Left renal pelvis (tissue), 4 donors: ENCODE measurements around the gene RAI2. TPM values are rescaled to one million over a fixed set of nuclear protein-coding genes. Genes with fewer than 3 reads are reported as not detected.
"Not testable (repeated sequence)": the region's sequence is repeated elsewhere in the genome, so short reads cannot be mapped to it uniquely, and the experiment has no call there.

Experiments used
- DNase-seq, 4 donors: peaks; one replicate each; pipeline ENCODE4 v3.0.0-alpha.2; 2013; ENCODE audit warnings: low read depth in 4 of 4, low spot score in 3 of 4
- polyA plus RNA-seq, 4 donors: library from polyadenylated mRNA; unstranded; fragments of 120-200 nt; gene quantifications; one replicate each; pipeline ENCODE4 v1.2.1, GENCODE V29; 2013; ENCODE audit not compliant: insufficient read length in 4 of 4

RAI2 gene
- polyA plus RNA-seq, 4 donors: 8.4 to 17.6 (median 12.1) TPM

DNA sequence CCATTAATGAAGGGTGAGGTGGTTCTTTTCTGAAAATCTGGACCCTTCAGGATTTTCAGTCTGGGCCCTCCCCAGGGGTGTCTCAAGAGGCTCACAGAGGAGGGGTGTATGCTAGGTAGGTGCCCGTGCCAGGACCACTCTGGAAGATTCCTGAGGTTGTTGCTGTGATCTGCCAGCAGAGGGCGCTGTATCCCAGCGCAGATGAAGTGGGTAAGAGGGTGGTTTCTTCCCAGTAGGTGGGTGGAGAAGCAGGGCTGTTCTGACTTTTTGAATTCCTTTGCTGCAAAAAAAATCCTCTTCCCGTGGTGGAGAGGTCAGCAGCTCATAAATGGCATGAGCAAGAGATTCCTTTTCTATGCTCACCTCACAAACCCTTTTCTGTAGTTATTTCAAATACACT lies 72.7 kb downstream of the RAI2 start:
- peak in 1 of 4 donors; percentile 6 for DNase-seq

DNA sequence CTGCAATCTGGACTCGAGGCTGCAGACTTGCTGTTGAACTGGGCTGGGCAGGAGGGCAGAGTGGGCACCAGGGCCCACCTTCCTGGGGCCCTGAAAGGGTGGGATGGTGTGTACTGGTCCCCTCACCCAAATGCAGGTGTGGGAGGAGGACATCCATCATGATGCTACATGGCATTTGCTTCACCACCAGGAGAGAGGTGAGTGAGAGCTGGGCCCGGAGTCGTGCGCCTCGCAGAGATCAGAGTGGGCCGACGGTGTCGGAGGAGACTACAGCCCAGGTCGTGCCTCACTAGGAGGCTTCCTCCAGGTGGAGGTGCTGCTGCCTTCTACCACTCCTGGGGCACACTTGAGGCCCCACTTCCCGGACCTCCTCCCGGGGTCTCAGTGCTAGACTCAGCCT lies 73.5 kb downstream of the RAI2 start:
- no peak for DNase-seq

DNA sequence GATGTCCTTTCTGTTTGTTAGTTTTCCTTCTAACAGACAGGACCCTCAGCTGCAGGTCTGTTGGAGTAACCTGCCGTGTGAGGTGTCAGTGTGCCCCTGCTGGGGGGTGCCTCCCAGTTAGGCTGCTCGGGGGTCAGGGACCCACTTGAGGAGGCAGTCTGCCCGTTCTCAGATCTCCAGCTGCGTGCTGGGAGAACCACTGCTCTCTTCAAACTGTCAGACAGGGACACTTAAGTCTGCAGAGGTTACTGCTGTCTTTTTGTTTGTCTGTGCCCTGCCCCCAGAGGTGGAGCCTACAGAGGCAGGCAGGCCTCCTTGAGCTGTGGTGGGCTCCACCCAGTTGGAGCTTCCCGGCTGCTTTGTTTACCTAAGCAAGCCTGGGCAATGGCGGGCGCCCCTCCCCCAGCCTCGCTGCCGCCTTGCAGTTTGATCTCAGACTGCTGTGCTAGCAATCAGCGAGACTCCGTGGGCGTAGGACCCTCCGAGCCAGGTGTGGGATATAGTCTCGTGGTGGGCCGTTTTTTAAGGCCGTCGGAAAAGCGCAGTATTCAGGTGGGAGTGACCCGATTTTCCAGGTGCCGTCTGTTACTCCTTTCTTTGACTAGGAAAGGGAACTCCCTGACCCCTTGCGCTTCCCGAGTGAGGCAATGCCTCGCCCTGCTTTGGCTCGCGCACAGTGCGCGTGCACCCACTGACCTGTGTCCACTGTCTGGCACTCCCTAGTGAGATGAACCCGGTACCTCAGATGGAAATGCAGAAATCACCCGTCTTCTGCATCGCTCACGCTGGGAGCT lies 74.3 kb downstream of the RAI2 start:
- DNase-seq: not testable (repeated sequence)

- DNase-seq: no peak
Observed at GRCh38 chrX:17779434-17779833, 81.7 kb downstream of the RAI2 start.

GRCh38 chrX:17778997-17779396 lies 82.1 kb downstream of the RAI2 start:
- no peak for DNase-seq

GRCh38 chrX:17774053-17774452 lies 87.0 kb downstream of the RAI2 start:
- DNase-seq: no peak

GRCh38 chrX:17773221-17773876 lies 87.7 kb downstream of the RAI2 start:
- no peak for DNase-seq

DNA sequence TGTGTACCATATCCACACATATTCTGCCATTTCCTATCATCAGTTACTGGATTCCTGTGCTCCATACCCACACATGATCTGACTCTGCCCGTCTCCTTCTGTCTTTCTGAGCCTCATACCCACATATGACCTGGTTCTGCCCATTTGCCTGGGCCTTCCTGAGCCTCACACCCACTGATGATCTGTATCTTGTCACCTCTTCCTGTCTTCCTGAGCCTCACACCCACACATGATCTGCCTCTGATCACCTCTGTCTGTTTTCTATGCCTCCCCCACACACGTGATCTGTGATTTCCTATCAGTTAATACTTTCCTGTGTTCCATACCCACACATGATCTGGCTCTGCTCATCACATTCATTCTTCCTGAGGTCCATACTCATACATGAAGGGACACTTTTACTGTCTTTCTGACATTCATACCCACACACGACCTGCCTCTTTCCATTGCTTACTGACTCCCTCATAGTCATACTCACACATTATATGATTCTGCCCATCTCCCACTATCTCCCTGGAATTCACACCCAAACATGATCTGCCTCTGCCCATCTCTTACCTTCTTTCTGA lies 91.3 kb downstream of the RAI2 start:
- no peak for DNase-seq

DNA sequence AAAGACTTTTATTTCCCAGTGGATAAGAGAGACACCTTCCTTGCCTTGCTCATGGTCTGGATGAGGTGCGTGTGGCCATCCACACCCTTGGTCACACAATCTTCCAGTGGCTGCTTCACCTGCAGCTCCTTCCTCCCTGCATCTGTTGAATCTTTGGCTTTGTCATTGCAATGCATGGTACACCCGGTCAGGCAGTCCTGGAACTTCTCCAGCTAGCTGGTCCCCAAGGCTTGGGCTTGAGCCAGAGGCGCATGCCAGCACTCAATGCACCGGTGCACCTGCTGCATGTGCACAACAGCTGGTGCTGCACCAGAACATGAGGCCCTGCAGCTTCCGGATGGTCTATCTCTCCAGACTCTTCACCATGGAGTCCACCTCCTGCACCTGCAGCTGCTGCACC lies 92.1 kb downstream of the RAI2 start:
- DNase-seq: no peak

- no peak for DNase-seq
Observed at GRCh38 chrX:17767734-17768133, 93.4 kb downstream of the RAI2 start.

DNA sequence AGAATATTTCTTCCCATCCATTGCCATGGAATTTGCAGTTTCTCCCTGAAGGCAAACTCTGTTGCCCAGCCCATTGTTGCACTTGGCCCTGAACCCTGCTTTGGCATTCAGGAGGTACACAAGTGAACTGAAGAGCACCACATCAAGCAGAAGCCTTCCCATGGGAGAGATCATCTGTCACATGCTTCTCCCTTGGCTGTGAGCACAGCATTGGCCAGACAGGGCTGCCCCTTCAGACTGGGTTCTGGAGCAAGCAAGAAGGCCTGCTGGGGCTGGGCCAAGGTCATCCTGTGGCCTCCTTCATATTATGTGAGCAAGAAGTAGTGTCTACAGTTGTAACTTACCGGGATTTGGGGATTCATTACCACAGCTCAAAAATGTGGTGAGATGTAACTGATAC lies 101.1 kb downstream of the RAI2 start:
- no peak for DNase-seq

DNA sequence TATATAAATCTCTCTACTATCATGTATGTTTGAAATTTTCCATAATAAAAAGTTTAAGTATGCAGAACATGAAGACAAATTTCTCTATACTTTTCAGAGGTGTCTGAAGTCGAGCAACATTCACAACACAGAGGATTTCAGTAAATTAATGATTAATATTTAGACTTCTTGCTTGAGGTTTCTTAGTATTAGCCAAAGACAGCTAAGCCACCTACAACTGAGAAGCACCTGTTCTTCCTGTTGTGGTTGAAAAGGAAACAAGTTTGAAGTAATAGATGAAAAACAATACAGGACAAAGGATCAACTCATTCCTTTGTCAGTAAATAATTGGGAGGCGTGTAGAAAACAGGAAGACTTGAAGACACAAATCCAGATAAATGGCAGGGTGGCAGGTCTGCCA lies 102.7 kb downstream of the RAI2 start:
- no peak for DNase-seq

GRCh38 chrX:17750436-17750835 lies 110.7 kb downstream of the RAI2 start:
- DNase-seq: no peak

Other genes with a start within 250 kb of the RAI2 start
- 10 to 100 TPM; 20.8 to 28.4 (median 22.6) TPM for gene SCML1, start 123.8 kb downstream of the RAI2 start, polyA plus RNA-seq